Stimulated activated CD4-positive, alpha-beta T cell treated with anti-CD3 and anti-CD28 coated beads, TNF-alpha, amount 100 ng/mL, for 48 hours (primary cell): ENCODE results near the gene ITGAE.
A peak's percentile ranks its signal among the peaks of the same experiment; 100 is the strongest.
"Not testable (repeated sequence)": the region's sequence is repeated elsewhere in the genome, so short reads cannot be mapped to it uniquely, and the experiment has no call there.

Experiments
- DNase-seq, 3 donors: peaks; one replicate each; pipeline ENCODE4 v3.0.0-alpha.2; 2020; ENCODE audit warnings: low read depth in 3 of 3

ITGAE gene

DNA sequence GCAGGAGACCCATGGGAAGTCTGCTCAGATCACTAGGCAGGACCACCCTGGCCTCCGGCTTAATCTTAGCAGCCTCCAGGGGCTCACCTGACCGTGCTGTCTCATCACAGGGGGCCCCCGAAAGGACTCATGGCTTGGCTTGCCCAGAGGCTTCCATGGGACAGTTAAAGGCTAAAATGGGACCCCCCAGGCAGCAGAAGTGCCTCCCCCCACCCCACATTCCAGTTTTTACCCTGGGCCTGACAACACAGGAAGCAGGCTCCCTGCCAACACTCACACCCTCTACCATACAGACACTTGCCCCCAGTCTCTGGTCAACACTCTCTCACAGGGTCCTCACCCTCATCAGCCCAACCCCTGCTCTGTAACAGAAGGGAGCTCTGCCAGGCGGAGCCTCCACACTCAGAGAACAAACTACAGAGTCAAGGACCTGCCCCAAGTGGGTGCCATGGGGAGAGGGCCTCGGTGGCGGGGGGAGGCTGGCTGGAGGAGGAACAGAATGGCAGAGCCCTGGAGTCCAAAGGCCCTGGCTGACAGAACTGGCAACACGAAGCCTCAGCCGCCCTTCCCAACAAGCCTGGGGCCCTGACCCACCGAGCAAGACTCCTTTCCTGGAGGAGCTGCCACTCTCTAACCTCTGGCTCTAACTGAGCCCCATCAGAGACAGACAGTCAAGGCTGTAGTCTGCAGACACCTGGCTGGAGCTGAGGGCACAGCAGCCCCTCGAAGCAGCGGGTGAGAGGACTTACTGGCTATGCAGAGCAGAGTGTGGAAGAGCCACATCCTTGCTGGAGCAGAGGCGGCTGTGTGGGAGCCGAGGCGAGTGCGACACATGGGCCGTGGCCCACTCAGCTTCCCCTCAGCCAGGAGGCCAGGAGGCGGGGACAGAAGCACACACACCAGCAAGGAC, at the start of gene ITGAE:
Gene ITGAE (minus strand): TSS at position 827 of the 910 bp plus-strand sequence. CDS start 44 bp downstream, at position 783.
- DNase-seq: no peak

DNA sequence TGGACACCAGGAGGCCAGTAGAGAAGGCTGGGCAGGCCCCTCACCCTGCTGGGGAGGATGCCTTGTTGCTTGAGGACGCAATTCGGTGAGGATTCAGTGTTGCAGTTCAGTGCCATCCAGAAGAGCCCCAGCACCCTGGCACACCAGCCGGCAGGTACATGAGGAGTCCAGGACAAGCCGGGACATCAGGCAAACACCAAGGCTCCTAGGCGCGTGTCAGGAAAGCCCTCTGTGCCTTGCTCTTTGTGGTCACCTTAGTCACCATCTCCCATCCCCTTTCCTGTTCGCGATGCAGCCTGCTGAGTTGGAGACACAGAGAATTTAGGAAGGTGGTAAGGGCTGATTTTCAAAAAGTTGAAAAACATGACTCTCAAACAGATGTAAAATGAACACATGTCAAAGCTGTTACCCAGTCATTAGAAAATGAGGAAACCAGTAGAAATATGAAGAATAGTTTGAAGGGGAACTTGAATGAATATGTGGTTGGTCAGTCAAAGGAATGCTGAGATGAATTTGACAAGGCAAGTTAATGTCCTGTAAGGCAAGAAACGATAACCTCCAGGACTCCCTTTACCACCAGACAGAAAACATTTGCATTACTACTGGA, 47.3 kb upstream of the ITGAE start:
- no peak for DNase-seq

DNA sequence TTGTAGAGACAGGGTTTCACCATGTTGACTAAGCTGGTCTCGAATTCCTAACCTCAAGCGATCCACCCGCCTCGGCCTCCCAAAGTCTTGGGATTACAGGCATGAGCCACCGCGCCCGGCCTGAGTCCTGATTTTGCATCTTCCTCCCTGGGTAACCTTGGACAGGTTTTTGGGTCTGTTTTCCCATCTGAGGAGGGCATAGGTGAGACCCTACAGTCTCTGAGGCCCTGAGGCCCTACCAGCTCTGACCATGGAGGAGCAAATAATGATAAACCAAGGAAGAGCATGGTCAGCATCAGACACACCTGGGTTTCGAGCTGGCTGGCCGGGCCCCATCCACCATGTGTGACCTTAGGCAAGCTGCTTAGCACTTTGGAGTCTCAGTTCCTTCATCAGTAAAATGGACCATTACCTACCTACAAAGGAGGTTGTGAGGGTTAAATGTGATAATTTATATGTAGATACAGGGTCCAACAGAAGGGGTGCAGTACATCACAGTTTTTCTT, 46.2 kb upstream of the ITGAE start:
- no peak for DNase-seq

DNA sequence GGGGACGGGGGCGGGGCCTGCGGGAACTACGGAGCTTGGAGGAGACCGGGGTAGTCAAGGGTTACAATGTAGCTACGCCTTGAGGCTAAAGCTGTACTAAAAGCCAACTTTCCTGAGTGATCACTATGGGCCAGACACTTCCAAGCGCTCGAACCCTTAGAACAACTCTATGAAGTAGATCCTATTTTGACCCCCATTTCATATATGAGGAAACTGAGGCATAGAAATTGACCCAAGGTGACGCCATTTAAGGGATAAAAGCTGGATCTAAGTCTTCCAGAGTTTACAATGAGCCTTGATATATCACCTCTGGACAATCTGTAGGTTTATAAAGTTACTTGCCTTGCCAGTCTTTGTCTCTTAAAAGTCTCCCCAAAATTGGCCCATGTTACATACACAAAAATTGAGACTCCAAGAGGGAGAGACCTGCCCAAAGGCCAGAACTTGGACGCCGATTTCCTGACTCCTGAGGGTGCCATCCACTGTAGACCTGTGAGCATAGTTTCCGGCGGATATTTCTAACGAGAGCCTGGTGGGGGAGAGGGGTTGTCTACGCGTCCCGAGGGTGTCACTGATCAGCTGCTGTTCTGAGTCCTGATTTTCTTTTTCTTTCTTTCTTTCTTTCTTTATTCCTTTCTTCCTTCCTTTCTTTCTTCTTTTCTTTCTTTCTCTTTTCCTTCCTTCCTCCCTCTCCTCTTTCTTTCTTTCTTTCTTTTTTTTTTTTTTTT, 45.6 kb upstream of the ITGAE start:
- no peak for DNase-seq

DNA sequence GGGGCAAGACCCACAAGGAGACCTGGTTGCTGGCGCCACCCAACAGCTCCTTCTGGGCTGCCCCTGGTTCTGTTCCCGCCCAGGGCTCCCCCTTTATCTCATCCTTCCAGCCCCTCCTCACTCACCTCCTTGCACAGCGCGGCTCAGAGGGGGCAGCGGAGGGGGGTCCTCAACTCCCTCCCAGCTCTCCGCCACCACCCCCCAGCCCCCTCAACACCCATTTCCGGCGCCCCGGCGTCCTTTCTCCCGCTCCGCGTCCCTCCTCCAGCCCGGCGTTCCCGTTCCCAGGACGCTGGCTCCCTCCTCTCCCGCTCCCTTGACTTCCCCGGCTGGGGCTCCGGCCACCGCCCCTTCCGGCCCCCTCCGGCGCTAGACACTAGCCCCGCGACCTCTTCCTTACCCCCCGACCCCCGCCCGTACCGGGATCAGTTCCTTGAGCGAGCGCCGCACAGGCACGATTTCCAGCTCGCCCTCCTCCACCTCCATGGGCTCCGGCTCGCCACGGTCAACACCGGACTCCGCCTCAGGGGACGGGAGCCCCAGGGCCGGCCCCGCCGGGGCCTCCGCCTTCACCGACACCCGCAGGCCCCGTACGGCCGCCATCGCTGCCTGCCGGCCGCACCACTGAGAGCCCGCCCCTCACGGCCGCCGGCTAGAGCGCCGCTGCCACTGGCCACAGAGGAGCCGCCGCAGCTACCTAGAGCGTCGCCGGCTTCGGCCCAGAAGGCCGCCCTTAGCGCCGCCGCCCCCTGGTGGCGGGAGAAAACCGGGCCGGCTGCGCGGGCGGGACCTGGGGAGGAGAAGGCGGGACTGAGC, 44.8 kb upstream of the ITGAE start, which contains the start of gene NCBP3:
Gene NCBP3 (minus strand): TSS at position 626 of the 816 bp plus-strand sequence. CDS start 23 bp downstream, at position 603.
- peak; percentile 83 to 89 (median 85) for DNase-seq

- peak; percentile 21 to 41 (median 41) for DNase-seq
These were observed 44.3 kb upstream of the ITGAE start for GRCh38 chr17:3845291-3845620.

GRCh38 chr17:3844556-3844955, 43.6 kb upstream of the ITGAE start:
- not testable (repeated sequence) for DNase-seq

GRCh38 chr17:3843935-3844516, 43.0 kb upstream of the ITGAE start:
- peak in 2 of 3 donors; percentile 16 to 51 for DNase-seq

- DNase-seq: no peak
These were observed 37.2 kb upstream of the ITGAE start for GRCh38 chr17:3838206-3838605.

GRCh38 chr17:3836551-3836950, 35.6 kb upstream of the ITGAE start:
- no peak for DNase-seq

- no peak for DNase-seq
These were observed 34.6 kb upstream of the ITGAE start for GRCh38 chr17:3835410-3836229.

DNA sequence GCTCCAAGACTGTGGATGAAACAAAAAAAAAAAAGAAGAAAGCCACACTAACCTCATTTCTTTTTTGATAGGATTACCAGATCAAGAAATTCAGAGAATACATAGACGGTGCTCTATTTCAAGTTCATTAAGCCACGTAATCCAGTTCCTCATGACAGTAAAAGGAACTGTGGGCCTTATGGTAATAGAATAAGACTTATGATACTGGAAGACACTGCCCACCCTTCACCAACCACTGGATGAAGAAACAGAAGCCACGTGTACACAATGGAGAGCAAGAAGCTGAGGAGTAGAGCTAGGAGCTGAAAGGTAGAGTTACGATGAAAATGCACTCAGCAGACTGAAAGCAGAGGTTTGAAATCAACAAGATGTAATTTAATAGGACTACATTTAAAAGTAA, 33.8 kb upstream of the ITGAE start:
- no peak for DNase-seq

GRCh38 chr17:3828852-3829232, 27.9 kb upstream of the ITGAE start:
- DNase-seq: no peak

DNA sequence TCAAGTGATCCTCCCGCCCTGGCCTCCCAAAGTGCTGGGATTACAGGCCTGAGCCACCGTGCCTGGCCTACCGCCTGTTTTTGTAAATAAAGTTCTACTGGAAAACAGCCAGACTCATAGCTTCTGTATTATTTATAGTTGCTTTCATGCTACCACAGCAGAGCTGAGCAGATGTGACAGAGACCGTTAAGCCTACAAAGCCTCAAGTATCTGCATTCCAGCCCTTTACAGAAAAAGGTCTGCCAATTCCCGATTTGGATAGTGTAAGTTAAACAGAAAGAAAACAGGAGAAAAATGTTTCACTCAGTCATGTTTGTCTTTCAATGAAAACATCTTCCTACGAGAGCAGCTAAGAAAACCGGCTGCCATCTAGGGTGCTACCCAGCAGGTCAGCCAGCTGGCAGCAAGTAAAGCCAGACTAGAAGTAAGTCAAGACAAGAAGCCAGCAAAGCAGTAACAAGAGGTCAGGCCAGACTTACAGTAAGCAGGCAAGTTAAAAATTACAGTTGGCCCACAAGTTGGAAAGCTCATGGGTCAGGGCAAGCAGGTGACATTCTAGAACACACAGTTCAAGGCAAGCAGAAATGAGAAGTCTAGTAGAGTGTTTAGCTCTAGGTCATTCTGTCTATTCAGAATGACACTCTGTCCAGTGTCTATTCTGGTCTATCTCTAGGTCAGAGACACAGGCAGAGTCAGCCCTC, 27.3 kb upstream of the ITGAE start:
- DNase-seq: no peak

DNA sequence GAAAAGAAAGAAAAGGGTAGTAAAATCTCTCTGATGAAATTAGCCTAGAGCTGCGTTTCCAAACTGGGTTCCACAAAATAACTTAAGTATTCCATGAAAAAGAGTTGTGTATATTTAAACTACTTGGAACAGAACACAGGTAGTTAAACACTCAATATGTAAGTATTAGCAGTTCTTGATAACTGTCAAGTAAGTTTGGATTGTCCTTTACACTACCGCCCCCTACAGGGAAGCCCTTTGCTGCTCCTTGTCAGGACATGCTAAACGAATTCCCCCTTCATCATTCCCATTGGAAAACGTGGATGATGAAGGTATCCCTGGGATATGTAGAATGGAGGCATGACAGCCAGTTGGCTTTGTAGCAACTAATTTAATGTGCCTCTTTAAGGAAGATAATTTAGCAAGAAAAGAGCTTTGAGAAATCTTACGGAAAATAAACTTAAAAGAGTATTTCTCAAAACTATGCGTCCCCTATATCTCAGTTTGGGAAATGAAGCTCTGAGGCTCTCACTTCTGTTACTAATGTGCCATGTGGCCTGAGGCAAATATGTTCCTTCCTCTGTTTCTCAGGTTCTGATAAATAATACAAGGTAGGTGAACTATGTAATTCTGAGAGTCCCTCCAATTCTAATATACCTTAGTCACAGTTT, 26.3 kb upstream of the ITGAE start:
- DNase-seq: peak; percentile 35 to 69 (median 52)

- DNase-seq: no peak
These were observed 25.2 kb upstream of the ITGAE start for GRCh38 chr17:3826191-3826590.

DNA sequence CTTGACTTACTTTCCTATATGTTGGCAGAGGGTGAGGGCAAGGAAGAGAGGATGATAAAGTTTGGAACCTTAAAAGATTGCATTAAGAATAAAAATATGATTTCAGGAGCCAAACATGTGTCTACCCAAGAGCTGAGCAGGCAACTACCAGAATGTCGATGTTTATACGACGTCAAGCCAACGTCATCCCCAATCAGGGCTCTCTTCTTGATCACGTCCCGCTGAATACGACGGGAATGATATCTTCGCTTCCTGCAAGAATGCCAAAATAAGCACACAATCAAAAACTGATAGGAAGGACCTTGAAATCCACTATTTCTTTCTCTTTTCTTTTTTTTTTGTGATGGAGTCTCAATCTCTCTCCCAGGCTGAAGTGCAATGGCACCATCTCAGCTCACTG, 20.1 kb upstream of the ITGAE start:
- DNase-seq: no peak

- DNase-seq: no peak
These were observed 17.8 kb upstream of the ITGAE start for GRCh38 chr17:3818786-3819185.
